HG02852 (cell line): Measurements from ENCODE around the gene NME5.
"Not testable (repeated sequence)": the region's sequence is repeated elsewhere in the genome, so short reads cannot be mapped to it uniquely, and the experiment has no call there.

Source experiments
- ATAC-seq: cut with Tn5 transposase; IDR thresholded peaks from one replicate; pipeline ENCODE4 v1.9.1; 2021; ENCODE audit warnings: mild to moderate bottlenecking, moderate library complexity; ENCODE audit not compliant: unreplicated experiment

The NME5 gene

GRCh38 chr5:138083702-138084101 lies 55.5 kb downstream of the NME5 start, which contains the start of gene WNT8A:
WNT8A (plus strand) TSS chr5:138084033; CDS start chr5:138084128, 95 bp downstream.
- no peak for ATAC-seq

GRCh38 chr5:138082033-138082432 lies 57.2 kb downstream of the NME5 start:
- ATAC-seq, result no peak

GRCh38 chr5:138078006-138078643 lies 61.1 kb downstream of the NME5 start:
- ATAC-seq, result no peak

GRCh38 chr5:138077064-138077696 lies 62.0 kb downstream of the NME5 start:
- ATAC-seq, result no peak

- ATAC-seq, result not testable (repeated sequence)
These were observed 69.2 kb downstream of the NME5 start for GRCh38 chr5:138070026-138070425.

GRCh38 chr5:138068742-138069600 lies 70.3 kb downstream of the NME5 start:
- no peak for ATAC-seq

GRCh38 chr5:138067945-138068344 lies 71.3 kb downstream of the NME5 start:
- no peak for ATAC-seq
